Epithelial cell of prostate (primary cell): ENCODE measurements around the gene SERPINE3.

Experiments used
- DNase-seq: peaks from one replicate; pipeline ENCODE4 v3.0.0-alpha.2; 2011; ENCODE audit warnings: low read depth, low spot score
- H3K27ac ChIP-seq: fragments of 450-650 bp; 2 replicates; pipeline ENCODE4 v1.5.1; 2017; ENCODE audit warnings: mild to moderate bottlenecking

The SERPINE3 gene

DNA sequence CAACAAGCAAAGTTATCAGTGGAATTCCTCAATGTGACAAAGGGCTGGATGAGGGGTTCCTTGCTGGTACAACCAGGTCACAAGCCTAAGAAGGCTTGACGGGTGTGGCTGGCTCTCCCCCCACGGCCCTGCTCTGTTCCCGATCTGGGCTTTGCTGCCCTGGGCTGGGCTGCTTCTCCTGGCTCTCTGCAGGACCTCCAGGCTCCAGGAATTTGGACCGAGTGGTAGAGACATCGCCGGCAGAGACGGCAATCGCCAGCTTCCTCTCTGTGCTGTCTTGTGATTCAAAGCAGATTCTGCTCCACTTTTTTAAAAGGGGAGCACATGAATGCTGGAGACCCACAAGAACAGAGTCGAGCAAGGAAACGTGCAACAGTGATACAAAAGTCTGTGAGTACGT, at the start of gene SERPINE3:
SERPINE3 (plus strand) TSS at position 338 of the 400 bp plus-strand sequence. CDS start 1,401 bp downstream, outside the sequence.
- DNase-seq = no peak
- no peak within 1 kb of the TSS for H3K27ac ChIP-seq

DNA sequence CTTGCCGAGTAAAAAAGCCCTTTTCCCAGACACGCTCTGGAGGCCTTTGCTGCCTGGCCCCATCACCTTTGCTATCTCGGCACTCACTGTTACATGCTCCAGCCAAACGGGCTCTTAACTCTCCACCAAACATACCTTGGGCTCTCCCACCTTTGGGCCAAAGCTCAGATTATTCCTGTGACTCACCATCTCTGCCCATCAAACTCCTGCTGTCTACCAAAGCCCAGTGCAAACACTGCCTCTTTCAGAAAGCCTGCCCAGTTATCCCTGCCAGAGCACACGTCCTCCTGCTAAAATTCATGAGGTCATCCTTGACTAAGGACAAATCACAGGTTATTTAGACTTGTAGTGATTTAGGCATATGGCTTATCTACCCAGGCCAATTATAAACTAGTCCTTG, 48.1 kb upstream of the SERPINE3 start:
- no peak for DNase-seq
- H3K27ac ChIP-seq = no peak overlapping the region

DNA sequence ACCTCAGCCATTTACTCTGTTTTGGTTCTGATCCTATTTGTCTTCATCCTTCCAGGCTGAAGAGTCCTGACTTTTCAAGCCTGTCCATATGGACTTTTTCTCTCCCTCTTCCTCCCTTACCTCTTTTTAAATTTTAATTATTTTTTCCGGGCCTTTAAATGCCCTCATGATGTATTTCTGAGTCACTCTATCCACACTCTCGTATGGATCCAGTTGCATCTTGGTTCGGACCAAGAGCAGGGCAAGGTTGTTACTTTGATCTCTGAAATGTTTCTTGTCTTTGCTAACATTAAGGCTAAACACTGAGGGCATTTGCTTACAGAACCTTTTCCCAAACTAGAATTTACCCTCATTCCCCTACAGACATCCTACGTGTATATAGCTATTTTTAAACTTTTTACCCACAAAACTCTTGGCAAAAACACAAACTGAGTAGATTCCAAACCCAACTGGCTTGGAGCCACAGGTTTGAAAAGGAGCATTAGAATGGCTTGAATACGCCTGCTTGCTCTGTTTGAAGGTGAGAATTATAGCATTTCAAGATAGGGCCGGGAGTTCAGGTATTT, 47.4 kb upstream of the SERPINE3 start:
- DNase-seq = no peak
- no peak overlapping the region for H3K27ac ChIP-seq

DNA sequence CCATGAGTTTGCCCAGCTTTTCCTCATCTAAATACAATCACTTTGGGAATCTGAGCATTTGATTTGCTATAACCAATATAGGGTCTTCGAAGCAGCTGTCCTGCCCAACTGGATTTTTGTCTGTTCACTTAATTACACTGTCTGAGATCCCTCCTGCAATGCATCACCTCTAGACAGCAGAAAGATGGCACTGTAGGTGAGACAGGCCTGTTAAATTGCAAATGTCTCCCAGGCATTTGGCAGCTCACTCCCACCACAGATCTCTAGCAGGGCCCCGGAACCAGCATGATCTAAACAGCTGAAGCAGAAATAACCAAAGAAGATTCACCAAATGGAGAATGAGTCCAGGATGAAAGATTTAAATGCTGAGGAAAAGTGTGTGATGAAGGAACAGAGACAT, 41.9 kb upstream of the SERPINE3 start:
- H3K27ac ChIP-seq = no peak overlapping the region
- no peak for DNase-seq

DNA sequence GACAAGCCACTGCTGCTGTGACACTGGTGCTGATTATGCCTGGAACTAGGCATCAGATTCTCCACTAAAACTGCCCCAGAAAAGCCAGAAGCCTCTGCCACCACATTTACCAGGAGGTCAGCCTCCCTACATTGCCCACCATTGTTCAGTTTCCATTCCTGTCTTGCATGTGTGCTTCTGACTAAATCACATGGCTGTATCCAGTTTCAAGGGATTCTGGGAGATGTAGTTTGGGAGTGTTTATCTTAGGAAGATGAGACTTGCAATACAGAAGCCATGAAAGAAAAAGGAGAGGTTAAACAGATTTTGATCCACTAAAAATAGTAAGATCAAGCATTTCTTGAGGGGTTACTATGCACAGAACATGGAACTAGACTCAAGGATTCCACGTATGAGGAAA, 40.7 kb upstream of the SERPINE3 start:
- DNase-seq = no peak
- H3K27ac ChIP-seq = no peak overlapping the region

DNA sequence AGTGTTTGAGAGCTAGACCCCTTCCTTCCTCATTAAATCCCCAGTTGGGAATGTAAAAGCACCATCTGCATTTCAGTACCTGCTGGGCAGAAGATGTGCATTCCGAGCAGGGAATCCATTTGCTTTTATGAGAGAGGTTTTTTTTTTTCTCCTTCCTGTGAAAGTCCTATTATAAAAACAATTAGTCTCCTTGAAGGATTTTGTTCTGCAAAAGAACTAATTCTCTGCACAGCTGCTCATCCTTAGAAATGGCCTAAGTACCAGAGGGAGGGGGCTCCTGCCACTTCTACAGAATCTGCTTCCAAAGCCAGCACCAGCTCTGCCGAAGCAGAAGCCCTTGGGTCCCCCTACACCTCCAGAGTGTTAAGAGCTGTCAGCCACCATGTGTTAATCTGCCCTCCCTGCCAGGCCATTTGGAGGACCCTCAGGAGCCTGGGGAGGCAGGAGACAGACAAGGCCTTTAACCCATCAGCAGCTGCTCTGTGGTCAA, 36.4 kb upstream of the SERPINE3 start:
- H3K27ac ChIP-seq = no peak overlapping the region
- DNase-seq = no peak

DNA sequence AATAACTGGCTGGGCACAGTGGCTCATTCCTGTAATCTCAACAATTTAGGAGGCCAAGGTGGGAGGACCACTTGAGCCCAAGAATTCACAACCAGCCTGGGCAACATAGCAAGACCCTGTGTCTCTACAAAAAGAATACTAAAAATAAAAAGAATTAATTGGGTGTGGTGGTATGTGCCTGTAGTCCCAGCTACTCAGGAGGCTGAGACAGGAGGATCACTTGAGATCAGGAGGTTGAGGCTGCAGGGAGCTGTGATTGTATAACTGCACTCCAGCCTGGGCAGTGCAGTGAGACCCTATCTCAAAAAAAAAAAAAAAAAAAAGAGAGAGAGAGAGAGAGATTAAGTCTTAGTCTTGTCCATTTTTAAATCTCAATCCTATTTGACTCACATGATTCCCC, 35.6 kb upstream of the SERPINE3 start:
- no peak for DNase-seq
- H3K27ac ChIP-seq = no peak overlapping the region

DNA sequence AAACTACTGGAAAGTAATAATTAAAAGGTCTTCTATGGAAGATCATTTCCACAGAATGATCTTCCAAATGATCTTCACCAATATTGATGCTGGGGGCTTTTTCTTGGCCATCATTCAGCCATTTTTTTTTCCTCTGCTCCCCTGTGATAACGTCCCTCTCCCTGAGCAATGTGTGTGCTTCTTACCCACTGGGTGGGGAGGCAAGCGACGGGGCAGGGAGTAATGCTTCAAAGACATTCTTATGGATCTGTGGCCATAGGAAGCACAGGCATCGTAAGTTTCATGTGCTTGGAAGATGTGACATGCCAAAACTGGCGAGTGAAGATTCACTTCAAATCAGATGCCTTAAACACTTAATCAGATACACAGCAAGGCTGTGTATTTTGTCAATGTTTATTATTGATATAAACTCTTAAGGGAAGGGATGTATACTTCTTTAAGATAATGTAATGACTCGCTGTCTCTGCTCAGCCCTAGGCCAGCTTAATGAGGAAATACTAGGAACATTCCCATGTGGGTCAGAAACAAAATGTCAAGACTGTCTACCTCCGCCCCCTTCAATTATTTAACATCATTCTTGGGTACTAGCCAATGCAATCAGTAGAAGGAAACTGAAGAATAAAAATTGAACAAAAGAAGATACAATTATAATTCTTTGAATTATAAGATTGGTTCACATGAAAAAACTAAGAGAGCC, 34.1 kb upstream of the SERPINE3 start:
- no peak for DNase-seq
- H3K27ac ChIP-seq = no peak overlapping the region

DNA sequence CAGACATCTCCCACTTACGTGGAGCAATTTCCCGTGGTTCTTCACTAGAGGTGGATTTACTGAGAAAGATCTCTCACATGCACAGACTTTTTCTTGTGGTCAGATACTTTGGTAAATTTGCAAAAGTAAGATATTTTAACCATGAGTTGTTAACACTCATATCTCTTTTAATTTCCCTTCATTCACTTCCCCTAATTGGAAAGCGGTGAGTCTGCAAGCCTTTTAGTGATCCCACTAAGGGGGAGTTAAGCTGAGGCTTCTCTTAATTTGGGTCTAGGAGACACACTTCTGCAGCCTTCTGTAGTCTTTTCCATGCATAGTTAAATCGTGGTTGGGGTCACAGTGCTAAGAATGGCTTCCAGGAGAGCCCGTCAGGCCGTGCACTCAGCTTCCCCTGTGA, 30.7 kb upstream of the SERPINE3 start:
- no peak overlapping the region for H3K27ac ChIP-seq
- no peak for DNase-seq

DNA sequence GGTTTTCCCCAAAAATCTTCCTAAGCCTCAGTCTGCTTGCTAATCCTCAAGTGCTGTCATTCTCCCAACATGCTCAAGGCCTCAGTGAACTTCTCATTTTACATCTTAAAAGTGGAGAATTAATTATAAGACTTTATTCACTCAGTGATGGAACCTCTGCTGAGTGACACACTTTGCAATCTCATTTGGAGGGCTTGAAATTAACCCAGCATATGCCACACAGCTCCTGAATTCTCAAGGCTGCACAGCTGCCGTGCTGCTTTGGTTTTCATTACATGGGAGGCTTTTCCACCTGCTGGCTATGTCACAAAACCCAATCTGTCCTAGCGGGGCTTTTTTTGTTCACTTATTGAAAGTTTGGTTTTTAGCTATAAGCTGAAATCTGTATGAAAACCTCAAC, 28.3 kb upstream of the SERPINE3 start:
- H3K27ac ChIP-seq = no peak overlapping the region
- no peak for DNase-seq

DNA sequence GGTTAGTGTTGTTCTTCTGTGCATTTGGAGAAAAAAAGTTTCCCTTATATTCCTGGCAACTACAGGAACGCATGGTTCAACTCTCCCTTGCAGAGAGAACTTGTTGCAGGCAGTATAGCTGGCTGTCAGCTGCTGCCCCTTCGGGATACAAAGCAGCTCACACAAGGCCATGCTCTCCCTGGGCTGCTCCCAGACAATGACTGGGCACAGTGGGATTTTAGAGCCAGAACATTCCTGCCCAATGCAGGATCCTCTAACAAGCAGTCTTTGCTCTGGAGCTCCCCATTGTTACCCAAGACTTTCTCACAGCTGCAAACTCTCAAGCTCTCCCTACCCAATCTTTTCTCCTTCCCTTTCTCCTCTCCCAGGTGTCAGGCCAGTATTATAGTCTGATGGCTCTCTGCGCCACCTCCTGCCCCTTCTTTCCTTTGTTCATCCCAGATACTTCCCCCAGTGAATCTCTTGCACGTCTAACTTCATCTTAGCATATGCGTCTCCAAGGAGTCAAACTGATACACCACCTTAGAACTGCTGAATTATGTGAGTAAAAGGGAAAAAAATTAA, 27.5 kb upstream of the SERPINE3 start:
- H3K27ac ChIP-seq = no peak overlapping the region
- DNase-seq = no peak

DNA sequence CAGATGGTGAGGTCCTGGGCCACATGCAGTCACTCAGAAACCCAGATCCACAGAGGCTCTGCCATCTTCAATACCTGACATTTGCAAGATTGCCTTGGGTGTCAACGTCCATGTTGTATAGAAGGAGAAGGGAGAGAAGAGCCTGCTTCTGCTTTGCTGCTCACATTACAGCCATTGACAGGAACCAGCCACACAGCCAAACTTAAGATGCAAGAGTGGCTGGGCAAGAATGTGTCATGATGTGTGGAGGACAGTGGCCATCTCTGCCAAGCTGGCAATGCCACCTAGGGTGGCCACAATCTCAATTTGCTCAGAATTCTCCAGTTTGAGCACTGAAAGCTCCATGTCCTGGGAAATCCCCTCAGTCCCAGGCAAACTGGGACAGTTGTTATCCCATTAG, 25.9 kb upstream of the SERPINE3 start:
- no peak for DNase-seq
- no peak overlapping the region for H3K27ac ChIP-seq

DNA sequence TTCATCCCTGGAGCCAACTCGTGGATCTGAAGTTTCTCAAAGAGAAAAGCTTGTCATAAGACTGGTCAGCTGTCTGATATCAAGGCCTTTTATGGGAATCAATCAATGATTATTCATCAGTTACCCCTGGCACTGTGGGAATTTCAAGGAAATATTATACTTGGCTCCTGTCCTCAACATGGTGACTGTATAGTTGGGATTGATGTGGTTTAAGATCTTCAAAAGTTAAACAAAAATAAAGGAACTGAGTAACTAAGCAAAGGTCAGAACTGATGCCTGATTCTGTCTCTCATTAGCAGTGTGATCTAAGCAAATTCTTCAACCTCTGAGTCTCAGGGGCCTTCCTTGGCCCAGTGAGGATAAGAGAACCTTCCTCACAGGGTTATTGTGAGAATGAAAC, 22.2 kb upstream of the SERPINE3 start:
- DNase-seq = no peak
- H3K27ac ChIP-seq = no peak overlapping the region

DNA sequence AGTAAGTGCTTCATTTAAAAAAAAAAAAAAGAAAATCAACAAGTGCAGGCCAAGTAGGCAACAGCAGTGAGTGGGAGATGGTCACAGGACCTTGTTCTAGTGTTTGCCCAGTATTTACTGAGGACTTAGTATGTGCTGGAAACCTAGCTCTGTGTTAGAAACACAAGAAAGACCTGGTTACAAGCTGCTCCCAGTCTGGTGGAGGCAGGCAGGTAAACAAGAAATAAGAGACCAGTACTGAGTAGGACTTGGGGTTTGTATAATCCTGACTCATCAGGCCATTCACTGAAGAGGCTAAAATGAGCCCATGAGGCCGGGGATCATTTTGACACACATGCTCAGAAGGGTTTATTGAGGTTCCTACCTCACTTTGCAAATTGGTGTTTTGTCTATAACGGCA, 21.5 kb upstream of the SERPINE3 start:
- no peak for DNase-seq
- no peak overlapping the region for H3K27ac ChIP-seq

DNA sequence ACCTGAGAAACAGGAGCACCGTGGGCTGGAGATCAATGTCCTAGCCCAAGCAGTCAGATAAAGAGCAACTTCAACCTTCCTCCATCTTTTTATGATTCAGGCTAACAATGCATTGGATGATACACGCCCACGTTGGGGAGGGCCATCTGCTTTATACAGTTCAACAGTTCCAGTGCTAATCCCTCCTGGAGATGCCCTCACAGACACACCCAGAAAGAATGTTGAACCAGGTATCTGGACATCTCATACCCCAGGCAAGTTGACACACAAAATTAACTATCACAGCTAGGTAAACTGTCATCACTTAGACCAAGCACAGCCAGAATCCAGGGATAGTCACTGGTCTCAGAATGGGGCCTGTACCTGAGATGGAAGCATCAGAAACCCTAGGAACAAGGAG, 20.6 kb upstream of the SERPINE3 start:
- no peak for DNase-seq
- H3K27ac ChIP-seq = no peak overlapping the region

DNA sequence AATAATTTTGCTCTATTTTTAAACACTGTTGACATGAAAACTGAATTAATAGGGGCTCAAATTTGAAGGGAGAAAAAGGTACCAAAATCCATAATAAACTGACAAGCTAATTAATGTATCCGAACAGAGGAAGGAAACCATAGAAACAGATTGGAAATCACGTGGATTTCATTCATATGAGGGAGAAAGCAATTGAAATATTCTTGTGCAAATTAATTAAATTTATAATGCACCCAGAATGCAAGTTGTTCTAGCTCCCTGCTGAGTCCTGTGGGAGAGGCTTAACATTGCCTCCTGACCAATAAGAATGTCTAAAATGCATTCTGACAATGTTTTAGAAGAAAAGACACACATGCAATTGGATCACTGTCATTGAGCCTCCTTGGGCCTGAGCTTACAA, 17.7 kb upstream of the SERPINE3 start:
- H3K27ac ChIP-seq = no peak overlapping the region
- DNase-seq = no peak

DNA sequence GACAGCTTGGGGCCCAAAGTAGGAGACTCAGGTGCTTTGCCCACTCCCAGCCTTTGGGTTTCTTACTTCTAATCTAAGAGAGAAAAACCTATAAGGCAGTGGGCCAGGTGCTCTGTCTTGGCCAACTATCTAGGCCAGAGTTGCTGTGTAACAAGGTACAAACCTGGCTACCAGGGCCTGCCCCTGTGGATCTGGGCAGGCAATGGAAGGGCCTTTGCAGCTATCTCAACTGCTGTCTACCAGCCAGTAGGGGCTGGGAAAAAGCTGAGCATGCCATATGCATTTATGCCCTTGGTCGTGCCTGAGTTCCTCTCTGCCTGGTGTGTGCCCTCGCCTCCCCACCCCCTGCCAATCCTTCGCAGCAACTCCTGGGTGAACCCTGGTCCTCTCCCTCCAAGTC, 16.7 kb upstream of the SERPINE3 start:
- no peak for DNase-seq
- no peak overlapping the region for H3K27ac ChIP-seq

DNA sequence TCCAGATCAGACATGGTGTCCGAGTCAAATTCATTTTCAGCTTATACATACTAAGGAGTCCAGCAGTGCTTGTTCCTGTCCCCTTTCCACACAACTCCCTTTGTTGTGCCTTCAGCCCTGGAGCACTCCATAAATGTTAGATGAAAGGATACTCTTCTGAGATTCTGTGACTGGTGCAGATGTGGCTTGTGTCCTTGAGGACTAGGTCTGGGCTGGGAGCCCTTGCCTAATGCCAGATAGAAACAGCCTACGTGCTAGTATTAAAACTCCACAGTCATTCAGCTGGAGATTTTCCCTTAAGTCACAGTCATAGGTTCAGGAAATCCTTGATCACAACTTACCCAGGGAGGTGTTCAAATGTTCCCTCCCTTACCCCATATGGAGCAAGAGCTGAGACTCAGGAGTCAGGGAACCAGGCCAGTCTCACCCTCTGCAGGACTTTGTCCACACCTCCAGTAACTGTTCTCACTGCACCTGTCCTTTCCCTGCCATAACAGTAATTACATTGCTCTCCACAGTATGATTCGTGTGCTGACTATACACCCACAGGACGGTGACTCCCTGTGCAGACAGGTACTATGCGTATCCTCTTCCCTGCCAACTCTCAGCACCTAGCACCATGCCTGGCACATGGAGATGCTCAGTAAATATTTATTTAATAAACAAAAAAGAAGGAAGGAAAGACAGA, 15.5 kb upstream of the SERPINE3 start:
- DNase-seq = no peak
- no peak overlapping the region for H3K27ac ChIP-seq

DNA sequence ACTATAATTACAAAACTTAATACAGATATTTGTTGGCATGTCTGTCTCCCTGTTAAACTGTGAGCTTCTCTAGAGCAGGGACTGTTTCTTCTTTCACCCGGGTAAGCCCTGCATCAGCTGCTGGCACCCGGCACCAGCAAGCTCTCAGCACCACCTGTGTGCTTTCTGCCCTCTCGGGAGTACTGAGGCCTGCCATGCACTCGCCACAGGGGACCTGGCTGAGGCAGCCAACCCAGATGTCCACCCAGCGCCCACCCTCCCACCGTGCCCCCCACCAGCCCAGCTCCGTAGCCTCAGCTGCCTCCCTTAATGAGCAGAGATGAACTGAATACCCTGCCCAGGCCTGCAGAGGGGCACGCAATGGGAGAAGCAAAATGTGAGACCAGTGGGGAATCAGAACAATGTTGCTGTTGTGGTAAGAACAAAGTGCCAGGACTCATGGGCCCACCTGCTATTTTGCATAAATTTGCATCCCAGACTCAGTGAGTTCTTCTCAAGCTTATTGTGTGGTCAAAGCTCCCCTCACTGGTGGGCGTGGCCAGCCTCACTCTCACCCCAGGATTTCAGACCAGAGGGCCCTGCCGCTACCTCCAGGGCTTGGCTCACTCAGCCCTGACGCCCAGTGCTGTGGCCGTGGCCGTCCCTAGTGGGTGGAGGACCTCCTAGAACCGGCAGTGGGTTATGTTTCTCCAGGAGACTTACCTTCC, 14.6 kb upstream of the SERPINE3 start:
- no peak overlapping the region for H3K27ac ChIP-seq
- DNase-seq = no peak

DNA sequence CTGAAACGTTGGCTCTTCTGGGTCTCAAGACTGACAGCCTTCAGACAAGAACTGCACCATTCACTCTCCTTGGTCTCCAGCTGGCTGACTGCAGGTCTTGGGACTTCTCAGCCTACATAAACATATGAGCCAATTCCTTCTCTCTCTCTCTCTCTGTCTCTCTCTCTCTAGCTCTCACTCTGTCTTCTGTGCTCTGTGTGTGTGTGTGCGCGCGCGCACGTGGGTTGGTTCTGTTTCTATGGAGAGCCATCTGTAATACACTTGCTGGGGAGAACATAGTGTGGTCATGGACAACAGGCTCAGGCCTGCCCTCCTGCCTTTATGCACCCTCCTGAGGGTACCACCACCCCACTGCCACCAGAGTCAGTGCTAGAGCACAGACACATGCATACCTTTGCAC, 13.7 kb upstream of the SERPINE3 start:
- H3K27ac ChIP-seq = no peak overlapping the region
- DNase-seq = no peak

DNA sequence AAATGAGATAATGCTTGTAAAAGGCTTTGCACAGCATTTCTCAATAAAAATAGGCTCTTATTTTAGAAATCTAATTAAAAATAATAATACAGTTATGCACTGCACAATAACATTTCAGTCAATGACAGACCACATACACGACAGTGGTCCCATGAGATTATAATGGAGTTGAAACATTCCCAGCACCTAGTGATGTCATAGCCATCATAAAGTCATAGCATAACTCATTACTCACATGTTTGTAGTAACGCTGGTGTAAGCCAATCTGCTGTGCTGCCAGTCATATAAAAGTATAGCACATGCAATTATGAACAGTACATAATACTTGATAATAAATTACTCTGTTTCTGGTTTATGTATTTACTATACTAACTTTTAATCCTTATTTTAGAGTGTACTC, 12.7 kb upstream of the SERPINE3 start:
- no peak overlapping the region for H3K27ac ChIP-seq
- DNase-seq = no peak
